Cardiac fibroblast (primary cell): ENCODE data around the gene SDK2.

Source experiments
- DNase-seq, 2 donors: peaks; one replicate each; pipeline versions ENCODE4 v3.0.0 to v3.0.0-alpha.2; 2010; ENCODE audit warnings: low read depth in 2 of 2
- H3K4me3 ChIP-seq, 2 donors: replicated peaks in 1 of 2; 1 replicate in 1 of 2; 2 replicates in 1 of 2; pipeline ENCODE4 v1.5.1; 2011; ENCODE audit warnings: low read depth in 2 of 2, low read length in 2 of 2, mild to moderate bottlenecking in 2 of 2, moderate library complexity in 1 of 2
- CTCF ChIP-seq: IDR thresholded peaks from one replicate; pipeline ENCODE4 v1.5.1; 2011; ENCODE audit warnings: low read depth, mild to moderate bottlenecking, low read length, inconsistent platforms

The SDK2 gene

DNA sequence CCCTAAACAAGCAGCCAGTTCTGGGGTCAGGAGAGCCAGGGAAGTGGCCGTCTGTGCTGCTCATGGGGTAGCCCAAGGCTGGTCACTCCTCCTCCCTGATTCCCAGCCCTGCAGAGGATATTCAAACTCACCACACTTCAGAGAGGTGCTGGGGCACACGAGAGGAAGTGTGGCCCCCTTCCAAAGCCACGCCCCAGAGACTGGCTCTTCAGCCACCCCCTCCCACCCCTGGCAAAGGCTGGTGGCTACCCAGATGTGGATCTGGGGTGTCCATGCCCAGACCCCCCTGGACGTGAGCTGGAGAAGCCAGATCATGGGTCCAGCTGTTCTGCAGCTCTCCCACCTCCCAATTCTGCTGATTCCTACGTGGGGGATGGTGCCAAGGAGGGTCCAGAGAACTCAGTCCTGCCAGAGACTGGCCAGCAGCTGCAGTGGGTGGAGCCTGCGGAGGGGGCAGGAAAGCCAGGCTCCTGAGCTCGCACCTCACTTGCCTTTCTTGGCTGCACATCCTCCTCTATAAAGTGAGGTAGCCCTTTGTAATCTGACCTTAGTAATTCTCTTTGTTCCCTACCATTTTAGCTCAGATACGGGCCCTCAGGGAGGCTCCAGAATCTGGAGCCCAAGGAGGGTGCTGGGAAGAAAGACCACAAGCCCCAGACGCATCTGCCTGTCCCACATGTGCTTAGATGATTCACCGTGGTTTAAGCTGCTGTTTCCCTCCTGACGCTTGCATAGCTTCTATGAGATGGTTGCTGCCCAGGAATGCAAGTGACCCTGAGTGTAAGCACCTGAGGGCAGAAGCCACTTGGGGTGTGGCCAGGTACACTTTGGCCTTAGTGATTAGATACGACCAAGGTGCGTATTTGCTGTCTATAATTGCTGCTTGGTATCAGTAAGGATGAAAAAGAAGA lies 15.3 kb downstream of the SDK2 start:
- no peak for TF ChIP-seq CTCF
- H3K4me3 ChIP-seq: no peak overlapping the region
- no peak for DNase-seq

DNA sequence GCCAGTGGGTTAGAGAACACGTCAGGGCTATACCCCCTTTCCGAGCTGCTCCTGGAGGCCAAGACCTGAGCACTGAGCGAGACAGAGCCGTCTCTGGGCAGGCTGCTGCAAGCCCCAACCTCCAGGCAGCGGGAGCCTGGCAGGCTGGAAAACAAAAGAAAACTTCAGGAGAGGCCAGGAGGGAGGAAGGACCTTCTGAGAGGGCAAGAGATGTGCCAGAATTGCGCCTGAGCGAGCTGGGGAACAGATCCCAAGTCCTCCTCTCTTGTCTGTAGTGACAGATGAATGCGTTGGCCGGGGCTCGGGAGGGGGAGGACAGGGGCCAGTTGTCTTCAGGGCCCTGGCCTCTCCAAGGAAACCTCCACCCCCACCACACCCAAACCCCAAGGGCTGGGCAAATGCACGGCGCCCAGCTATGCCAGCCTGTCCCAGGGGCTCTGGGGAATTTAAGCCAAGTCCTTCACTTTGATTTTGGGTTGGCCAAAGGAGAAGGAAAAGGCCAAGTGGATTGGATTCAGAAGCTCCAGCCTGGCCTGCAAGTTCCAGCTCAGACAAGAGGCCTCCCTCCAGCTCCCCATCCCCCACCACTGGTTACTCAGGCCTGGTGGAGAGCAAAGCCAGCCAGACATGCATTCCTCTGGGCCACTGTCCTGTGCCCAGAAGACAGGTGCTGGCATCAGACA lies 18.1 kb downstream of the SDK2 start:
- TF ChIP-seq CTCF: no peak
- no peak overlapping the region for H3K4me3 ChIP-seq
- DNase-seq: no peak

DNA sequence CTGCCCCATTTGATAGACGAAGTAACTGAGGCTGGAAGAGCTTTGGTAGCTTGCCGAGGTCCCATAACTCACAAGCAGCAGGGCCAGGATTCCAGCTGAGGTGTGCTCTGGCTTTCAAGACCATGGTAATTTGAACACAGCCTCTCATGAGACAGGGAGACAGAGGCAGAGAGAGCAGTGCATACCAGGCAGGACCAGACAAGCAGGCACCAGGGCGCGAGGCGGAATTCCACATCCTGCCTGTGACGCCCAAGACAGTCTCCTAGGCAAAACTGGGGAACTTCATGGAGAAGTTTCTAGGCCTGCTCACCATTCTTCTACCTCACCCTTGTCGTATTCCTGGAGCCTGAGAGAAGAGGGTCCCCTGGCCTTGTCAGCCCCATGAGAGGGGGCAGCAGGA lies 19.2 kb downstream of the SDK2 start:
- no peak for TF ChIP-seq CTCF
- no peak for DNase-seq
- H3K4me3 ChIP-seq: no peak overlapping the region

GRCh38 chr17:73624496-73624988 lies 19.7 kb downstream of the SDK2 start:
- DNase-seq: no peak
- no peak overlapping the region for H3K4me3 ChIP-seq
- no peak for TF ChIP-seq CTCF

DNA sequence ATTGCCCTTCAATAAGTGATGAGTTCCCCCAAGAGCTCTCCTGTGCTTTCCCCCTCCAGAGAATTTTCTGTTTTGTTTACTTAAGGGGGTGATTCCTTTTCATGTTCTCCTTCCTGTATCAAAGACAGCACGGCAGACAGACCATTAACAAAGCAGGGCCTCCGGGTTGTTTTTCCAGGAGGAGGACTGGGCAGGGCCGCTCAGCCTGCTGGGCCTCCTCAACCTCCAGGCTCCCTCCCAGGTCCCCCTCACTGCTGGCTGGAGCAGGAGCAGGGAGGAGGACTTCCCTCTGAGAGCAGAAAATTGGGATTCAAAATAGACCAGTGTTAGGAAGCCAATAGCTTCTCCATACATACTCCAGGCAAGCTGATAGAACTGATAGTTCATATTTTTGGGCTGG lies 20.4 kb downstream of the SDK2 start:
- no peak for DNase-seq
- TF ChIP-seq CTCF: no peak

GRCh38 chr17:73623247-73623646 lies 21.0 kb downstream of the SDK2 start:
- no peak for TF ChIP-seq CTCF
- DNase-seq: no peak
- H3K4me3 ChIP-seq: no peak overlapping the region

More for the DNA sequence above, 20.4 kb downstream of the SDK2 start:
- H3K4me3 ChIP-seq: no peak overlapping the region
